ENCODE results near the gene GOLGA5.

- no peak for TF ChIP-seq EZH2 (IDR thresholded peaks at IDR 0.05; ENCODE audit: borderline replicate concordance, low read depth, low read length, severe bottlenecking)
- TF ChIP-seq CTCF (IDR thresholded peaks at IDR 0.05; ENCODE audit: borderline replicate concordance, extremely low read depth, low read length, poor library complexity, severe bottlenecking): no peak
Observed at GRCh38 chr14:92880851-92881250, 86.7 kb downstream of the GOLGA5 start.
